ENCODE data around the gene PATL2. TPM values are rescaled to one million over a fixed set of nuclear protein-coding genes. Genes with fewer than 3 reads are reported as not detected.
"Not testable (repeated sequence)": the region's sequence is repeated elsewhere in the genome, so short reads cannot be mapped to it uniquely, and the experiment has no call there.

PATL2 gene
- total RNA-seq, 1 experiment from 2014 or later: 1.2 TPM

DNA sequence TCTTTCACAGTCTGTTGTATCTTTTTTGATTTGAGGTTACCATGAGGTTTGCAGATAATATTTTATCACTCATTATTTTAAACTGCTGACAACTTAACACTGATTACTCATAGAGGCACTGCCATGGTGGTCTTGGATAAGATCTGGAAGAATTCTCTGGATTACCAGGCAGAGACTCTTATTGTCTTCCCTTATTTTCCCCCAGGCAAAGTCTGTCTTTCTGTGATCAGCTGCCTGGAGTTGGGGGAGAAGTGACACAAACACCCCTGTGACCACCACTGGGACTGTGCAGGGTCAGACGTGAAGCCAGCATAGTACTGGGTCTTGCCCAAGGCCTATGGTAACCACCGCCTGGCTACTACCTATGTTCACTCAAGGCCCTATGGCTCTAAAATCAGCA is 4.7 kb downstream of the PATL2 start:
- H3K9me3 ChIP-seq (ENCODE audit: low read depth, low read length, poor library complexity, severe bottlenecking): peaks cover 9% of the 10 kb centered on the region
- H3K4me3 ChIP-seq (ENCODE audit: low read depth, low read length, poor library complexity, severe bottlenecking): no peak overlapping the region
- TF ChIP-seq, protein P1, sequence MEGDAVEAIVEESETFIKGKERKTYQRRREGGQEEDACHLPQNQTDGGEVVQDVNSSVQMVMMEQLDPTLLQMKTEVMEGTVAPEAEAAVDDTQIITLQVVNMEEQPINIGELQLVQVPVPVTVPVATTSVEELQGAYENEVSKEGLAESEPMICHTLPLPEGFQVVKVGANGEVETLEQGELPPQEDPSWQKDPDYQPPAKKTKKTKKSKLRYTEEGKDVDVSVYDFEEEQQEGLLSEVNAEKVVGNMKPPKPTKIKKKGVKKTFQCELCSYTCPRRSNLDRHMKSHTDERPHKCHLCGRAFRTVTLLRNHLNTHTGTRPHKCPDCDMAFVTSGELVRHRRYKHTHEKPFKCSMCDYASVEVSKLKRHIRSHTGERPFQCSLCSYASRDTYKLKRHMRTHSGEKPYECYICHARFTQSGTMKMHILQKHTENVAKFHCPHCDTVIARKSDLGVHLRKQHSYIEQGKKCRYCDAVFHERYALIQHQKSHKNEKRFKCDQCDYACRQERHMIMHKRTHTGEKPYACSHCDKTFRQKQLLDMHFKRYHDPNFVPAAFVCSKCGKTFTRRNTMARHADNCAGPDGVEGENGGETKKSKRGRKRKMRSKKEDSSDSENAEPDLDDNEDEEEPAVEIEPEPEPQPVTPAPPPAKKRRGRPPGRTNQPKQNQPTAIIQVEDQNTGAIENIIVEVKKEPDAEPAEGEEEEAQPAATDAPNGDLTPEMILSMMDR (conservative IDR thresholded peaks at IDR 0.05; ENCODE audit: low read depth, low read length): no peak
- no peak for TF ChIP-seq EZH2 (IDR thresholded peaks at IDR 0.05; ENCODE audit: borderline replicate concordance, low read depth, low read length, poor library complexity, severe bottlenecking)
- intact Hi-C loops (cut with micrococcal nuclease; ENCODE audit: unreplicated experiment): no loop called here
- H3K27ac ChIP-seq (ENCODE audit: low read depth, low read length, poor library complexity, severe bottlenecking): no peak overlapping the region
- no peaks in the 10 kb centered on the region for H3K4me1 ChIP-seq (ENCODE audit: insufficient read depth, low read length, poor library complexity, severe bottlenecking)
- no peaks in the 10 kb centered on the region for H3K27me3 ChIP-seq (replicated peaks; ENCODE audit: insufficient read depth, low read depth, low read length, poor library complexity)
- no peak for DNase-seq (ENCODE audit: low spot score)
- ChIA-PET CTCF (no interaction called here), POLR2A (ENCODE audit: low non-redundant PET) (interaction anchor here (0.6 kb wide), 1 partner anchor 22 kb away, joined by 4 read pairs; no protein-coding TSS in a partner anchor)
- H3K36me3 ChIP-seq (ENCODE audit: insufficient read depth, low read length, poor library complexity, severe bottlenecking): no peaks in the 10 kb centered on the region
- BruUV-seq (replicated peaks): no TSS peak

DNA sequence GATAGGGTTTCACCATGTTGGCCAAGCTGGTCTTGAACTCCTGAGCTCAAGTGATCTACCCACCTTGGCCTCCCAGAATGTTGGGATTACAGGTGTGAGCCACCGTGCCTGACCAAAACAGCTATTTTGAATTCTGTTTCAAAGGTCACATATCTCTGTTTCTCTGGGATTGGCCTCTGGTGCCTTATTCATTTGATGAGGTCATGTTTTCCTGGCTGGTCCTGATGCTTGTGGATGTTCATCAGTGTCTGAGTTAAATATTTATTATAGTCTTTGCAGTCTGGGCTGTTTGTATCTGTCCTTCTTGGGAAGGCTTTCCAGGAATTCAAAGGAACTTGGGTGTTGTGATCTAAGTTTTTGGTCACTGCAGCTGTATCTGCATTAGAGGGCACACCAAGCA is 5.1 kb downstream of the PATL2 start:
- intact Hi-C loops (cut with micrococcal nuclease; ENCODE audit: unreplicated experiment): no loop called here

DNA sequence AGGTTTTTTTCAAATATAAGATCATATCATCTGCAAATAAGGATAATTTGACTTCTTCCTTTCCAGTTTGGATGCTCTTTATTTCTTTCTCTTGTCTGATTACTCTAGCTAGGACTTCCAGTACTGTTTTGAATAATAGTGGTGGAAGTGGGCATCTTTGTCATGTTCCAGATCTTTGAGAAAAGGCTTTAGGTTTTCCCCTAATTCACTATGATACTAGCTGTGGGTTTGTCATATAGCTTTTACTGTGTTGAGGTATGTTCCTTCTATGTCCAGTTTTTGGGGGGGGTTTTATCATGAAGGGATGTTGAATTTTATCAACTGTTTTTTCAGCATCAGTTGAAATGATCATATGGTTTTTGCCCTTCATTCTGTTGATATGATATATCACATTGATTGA is 10.4 kb downstream of the PATL2 start:
- POLR2A ChIA-PET (ENCODE audit: low non-redundant PET); BruUV-seq (replicated peaks); intact Hi-C loops (cut with micrococcal nuclease; ENCODE audit: unreplicated experiment); H3K4me1 ChIP-seq (ENCODE audit: insufficient read depth, low read length, poor library complexity, severe bottlenecking); H3K4me3 ChIP-seq (ENCODE audit: low read depth, low read length, poor library complexity, severe bottlenecking); H3K36me3 ChIP-seq (ENCODE audit: insufficient read depth, low read length, poor library complexity, severe bottlenecking); DNase-seq (ENCODE audit: low spot score); H3K9me3 ChIP-seq (ENCODE audit: low read depth, low read length, poor library complexity, severe bottlenecking); H3K27me3 ChIP-seq (replicated peaks; ENCODE audit: insufficient read depth, low read depth, low read length, poor library complexity); H3K27ac ChIP-seq (ENCODE audit: low read depth, low read length, poor library complexity, severe bottlenecking); CTCF ChIA-PET: not testable (repeated sequence)

More for the DNA sequence above, 5.1 kb downstream of the PATL2 start:
- H3K36me3 ChIP-seq (ENCODE audit: insufficient read depth, low read length, poor library complexity, severe bottlenecking): no peaks in the 10 kb centered on the region
- TF ChIP-seq EZH2 (IDR thresholded peaks at IDR 0.05; ENCODE audit: borderline replicate concordance, low read depth, low read length, poor library complexity, severe bottlenecking): no peak
- TF ChIP-seq, protein P1 (conservative IDR thresholded peaks at IDR 0.05; ENCODE audit: low read depth, low read length): no peak
- no peak for DNase-seq (ENCODE audit: low spot score)
- no peaks in the 10 kb centered on the region for H3K27me3 ChIP-seq (replicated peaks; ENCODE audit: insufficient read depth, low read depth, low read length, poor library complexity)
- peaks cover 9% of the 10 kb centered on the region for H3K9me3 ChIP-seq (ENCODE audit: low read depth, low read length, poor library complexity, severe bottlenecking)
- CTCF ChIA-PET: no interaction called here
- no peak overlapping the region for H3K27ac ChIP-seq (ENCODE audit: low read depth, low read length, poor library complexity, severe bottlenecking)
- no peak overlapping the region for H3K4me3 ChIP-seq (ENCODE audit: low read depth, low read length, poor library complexity, severe bottlenecking)
- BruUV-seq (replicated peaks): no TSS peak
- POLR2A ChIA-PET (ENCODE audit: low non-redundant PET): interaction anchor here (0.6 kb wide), 1 partner anchor 22 kb away, joined by 4 read pairs; no protein-coding TSS in a partner anchor
- no peaks in the 10 kb centered on the region for H3K4me1 ChIP-seq (ENCODE audit: insufficient read depth, low read length, poor library complexity, severe bottlenecking)

DNA sequence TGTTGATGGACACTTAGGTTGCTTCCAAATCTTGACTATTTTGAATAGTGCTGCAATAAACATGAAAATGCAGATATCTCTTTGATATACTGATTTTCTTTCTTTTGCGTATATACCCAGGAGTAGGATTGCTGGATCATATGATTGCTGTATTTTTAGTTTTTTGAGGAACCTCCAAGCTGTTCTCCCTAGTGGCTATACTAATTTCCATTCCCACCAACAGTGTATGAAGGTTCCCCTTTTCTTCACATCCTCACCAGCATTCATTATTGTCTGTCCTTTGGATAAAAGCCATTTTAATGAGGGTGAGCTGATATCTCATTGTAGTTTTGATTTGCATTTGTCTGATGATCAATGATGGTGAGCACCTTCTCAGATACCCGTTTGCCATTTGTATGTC is 12.5 kb downstream of the PATL2 start:
- TF ChIP-seq, protein P1 (conservative IDR thresholded peaks at IDR 0.05; ENCODE audit: low read depth, low read length): no peak
- no peak for TF ChIP-seq EZH2 (IDR thresholded peaks at IDR 0.05; ENCODE audit: borderline replicate concordance, low read depth, low read length, poor library complexity, severe bottlenecking)
- intact Hi-C loops (cut with micrococcal nuclease; ENCODE audit: unreplicated experiment): no loop called here
- ChIA-PET CTCF (no interaction called here), POLR2A (ENCODE audit: low non-redundant PET) (no interaction called here)
- H3K27me3 ChIP-seq (replicated peaks; ENCODE audit: insufficient read depth, low read depth, low read length, poor library complexity): no peaks in the 10 kb centered on the region
- no peaks in the 10 kb centered on the region for H3K36me3 ChIP-seq (ENCODE audit: insufficient read depth, low read length, poor library complexity, severe bottlenecking)
- H3K4me3 ChIP-seq (ENCODE audit: low read depth, low read length, poor library complexity, severe bottlenecking): no peak overlapping the region
- BruUV-seq (replicated peaks): no TSS peak
- no peak for DNase-seq (ENCODE audit: low spot score)
- no peaks in the 10 kb centered on the region for H3K4me1 ChIP-seq (ENCODE audit: insufficient read depth, low read length, poor library complexity, severe bottlenecking)
- no peak overlapping the region for H3K27ac ChIP-seq (ENCODE audit: low read depth, low read length, poor library complexity, severe bottlenecking)
- peaks cover 9% of the 10 kb centered on the region for H3K9me3 ChIP-seq (ENCODE audit: low read depth, low read length, poor library complexity, severe bottlenecking)
